Measurements from ENCODE around the gene FBXL17.

Gene FBXL17

GRCh38 chr5:108028412-108028811 is 353.5 kb downstream of the FBXL17 start:
- DNase-seq (ENCODE audit: insufficient read length, low spot score) (no peak), FAIRE-seq (peak; percentile 58)
- TF ChIP-seq CTCF (IDR thresholded peaks at IDR 0.05; ENCODE audit: insufficient read depth, missing control alignments), result no peak

- TF ChIP-seq CTCF (IDR thresholded peaks at IDR 0.05; ENCODE audit: insufficient read depth, missing control alignments), result no peak
- FAIRE-seq, result no peak
- no peak for DNase-seq (ENCODE audit: insufficient read length, low spot score)
These were observed 355.9 kb downstream of the FBXL17 start for GRCh38 chr5:108025957-108026356.

GRCh38 chr5:108024986-108025385 is 356.9 kb downstream of the FBXL17 start:
- no peak for TF ChIP-seq CTCF (IDR thresholded peaks at IDR 0.05; ENCODE audit: insufficient read depth, missing control alignments)
- FAIRE-seq, result no peak
- no peak for DNase-seq (ENCODE audit: insufficient read length, low spot score)

GRCh38 chr5:108016101-108016500 is 365.8 kb downstream of the FBXL17 start:
- no peak for TF ChIP-seq CTCF (IDR thresholded peaks at IDR 0.05; ENCODE audit: insufficient read depth, missing control alignments)
- no peak for DNase-seq (ENCODE audit: insufficient read length, low spot score)
- no peak for FAIRE-seq

GRCh38 chr5:108006791-108007190 is 375.1 kb downstream of the FBXL17 start:
- DNase-seq (ENCODE audit: insufficient read length, low spot score) (no peak), FAIRE-seq (no peak)
- TF ChIP-seq CTCF (IDR thresholded peaks at IDR 0.05; ENCODE audit: insufficient read depth, missing control alignments), result no peak

- FAIRE-seq, result no peak
- no peak for TF ChIP-seq CTCF (IDR thresholded peaks at IDR 0.05; ENCODE audit: insufficient read depth, missing control alignments)
- DNase-seq (ENCODE audit: insufficient read length, low spot score), result no peak
These were observed 378.7 kb downstream of the FBXL17 start for GRCh38 chr5:108003178-108003577.

- DNase-seq (ENCODE audit: insufficient read length, low spot score) (no peak), FAIRE-seq (no peak)
- TF ChIP-seq CTCF (IDR thresholded peaks at IDR 0.05; ENCODE audit: insufficient read depth, missing control alignments), result no peak
These were observed 380.7 kb downstream of the FBXL17 start for GRCh38 chr5:108001222-108001621.

All from D721Med (cell line).